GM18517 (cell line): ENCODE data around the gene POMC.
"Not testable (repeated sequence)": the region's sequence is repeated elsewhere in the genome, so short reads cannot be mapped to it uniquely, and the experiment has no call there.

ENCODE experiments used
- ATAC-seq: cut with Tn5 transposase; IDR thresholded peaks from one replicate; pipeline ENCODE4 v1.9.1; 2021; ENCODE audit warnings: mild to moderate bottlenecking, moderate library complexity; ENCODE audit not compliant: unreplicated experiment

POMC gene

GRCh38 chr2:25168256-25169072 lies at the start of gene POMC:
TSS of gene POMC (minus strand) at chr2:25168580. CDS start at chr2:25164772, 3,808 bp downstream.
- ATAC-seq, result no peak

- no peak for ATAC-seq
Observed at GRCh38 chr2:25218100-25218499, 49.7 kb upstream of the POMC start.

GRCh38 chr2:25215948-25216679 lies 47.7 kb upstream of the POMC start:
- peak; percentile 54 for ATAC-seq

DNA sequence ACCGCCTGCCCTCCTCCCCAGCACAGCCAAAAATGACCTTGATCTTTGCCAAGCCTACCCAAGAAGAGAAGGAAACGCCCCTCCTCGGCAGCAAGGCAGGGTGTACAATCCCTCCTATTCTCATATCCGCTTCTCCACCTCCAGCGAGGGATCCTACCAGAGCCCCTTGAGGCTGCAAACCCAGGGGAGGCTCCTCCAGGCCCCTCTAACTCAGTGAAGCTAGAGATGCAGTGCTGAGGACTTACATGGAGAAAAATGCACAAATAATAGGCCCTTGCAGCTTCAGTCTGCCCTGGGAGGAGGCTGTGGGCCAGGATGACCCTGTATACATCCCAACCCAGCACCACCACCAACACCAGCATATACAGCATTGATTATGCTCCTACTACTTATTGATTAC lies 46.9 kb upstream of the POMC start:
- no peak for ATAC-seq

DNA sequence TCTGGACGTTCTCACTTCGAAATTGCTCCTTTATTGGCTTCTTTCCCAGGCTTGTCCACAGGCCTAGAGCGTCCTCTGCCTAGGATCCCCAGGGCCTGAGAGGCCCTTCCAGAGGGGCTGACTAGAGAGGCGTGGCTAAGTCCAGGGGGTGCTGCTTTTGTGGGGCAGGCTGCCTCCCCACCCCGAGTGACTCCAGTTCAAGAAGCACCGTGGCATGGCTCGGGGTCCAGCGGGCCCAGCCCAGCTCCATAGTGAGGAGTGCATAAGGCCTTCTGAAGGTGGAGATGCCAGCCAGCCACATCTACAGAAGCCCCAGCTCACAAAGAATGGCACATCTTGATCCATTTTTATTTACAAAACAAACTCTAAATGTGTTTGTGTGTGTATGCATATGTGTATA lies 44.8 kb upstream of the POMC start:
- ATAC-seq, result no peak

- ATAC-seq, result not testable (repeated sequence)
Observed at GRCh38 chr2:25210923-25211322, 42.5 kb upstream of the POMC start.

GRCh38 chr2:25207078-25207545 lies 38.7 kb upstream of the POMC start:
- no peak for ATAC-seq

- ATAC-seq, result no peak
Observed at GRCh38 chr2:25204190-25204838, 35.9 kb upstream of the POMC start.

DNA sequence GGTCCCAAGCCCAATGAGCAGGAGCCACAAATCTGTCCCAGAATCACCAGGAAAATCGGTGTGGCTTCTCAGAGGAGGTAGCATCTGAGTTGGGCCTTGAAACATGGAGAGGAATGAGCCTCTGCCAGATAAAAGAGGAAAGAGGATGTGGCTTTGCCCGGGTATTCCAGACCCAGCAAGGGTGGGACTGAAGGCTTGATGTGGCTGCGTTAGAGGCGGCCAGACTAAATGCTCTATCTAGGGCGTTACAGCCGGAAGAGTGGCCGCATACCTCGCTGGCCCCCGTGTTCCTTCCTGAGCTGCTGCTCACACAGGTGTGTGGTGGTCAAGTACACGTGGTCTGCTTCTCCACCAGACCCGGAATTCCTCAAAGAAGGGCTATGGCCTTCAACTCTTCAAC lies 33.9 kb upstream of the POMC start:
- ATAC-seq, result no peak

DNA sequence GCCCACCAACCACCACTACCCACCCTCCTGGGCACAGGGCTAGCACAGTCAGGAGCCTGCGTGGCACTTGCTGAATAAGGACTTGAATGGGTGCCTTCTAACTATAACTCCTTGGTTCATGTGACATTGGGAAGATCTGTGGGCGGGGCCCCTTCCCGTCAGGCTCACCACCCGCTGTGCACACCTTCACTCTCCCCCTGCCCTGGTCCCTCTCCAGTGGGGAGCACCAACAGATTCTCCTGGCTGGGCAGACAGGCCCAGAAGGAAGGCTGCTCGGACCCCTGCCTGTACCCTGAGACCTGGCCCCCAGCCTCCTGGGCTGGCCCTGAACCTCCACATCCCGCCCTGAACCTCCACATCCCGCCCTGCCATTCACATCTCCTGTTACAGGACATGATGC lies 33.4 kb upstream of the POMC start:
- ATAC-seq, result no peak

DNA sequence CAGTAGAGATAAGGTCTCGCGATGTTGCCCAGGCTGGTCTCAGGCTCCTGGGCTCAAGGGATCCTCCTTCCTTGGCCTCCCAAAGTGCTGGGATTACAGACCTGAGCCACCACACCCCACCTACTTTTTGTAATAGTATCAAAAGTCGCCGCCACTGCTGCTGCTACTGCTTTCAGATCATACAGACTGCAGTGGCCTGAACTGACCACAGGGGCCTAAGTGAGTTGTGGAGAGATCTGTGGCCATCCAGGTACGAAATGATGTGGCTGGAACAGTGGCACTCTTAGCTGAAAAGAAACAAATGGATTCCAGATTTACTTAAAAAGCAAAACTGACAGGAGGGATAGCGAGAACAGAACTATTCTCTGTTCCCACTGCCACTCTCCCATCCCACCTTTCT lies 32.9 kb upstream of the POMC start:
- ATAC-seq, result no peak

- ATAC-seq, result no peak
Observed at GRCh38 chr2:25198576-25198975, 30.2 kb upstream of the POMC start.

GRCh38 chr2:25198209-25198525 lies 29.8 kb upstream of the POMC start:
- no peak for ATAC-seq

- ATAC-seq, result no peak
Observed at GRCh38 chr2:25197336-25198208, 29.2 kb upstream of the POMC start.

- ATAC-seq, result no peak
Observed at GRCh38 chr2:25194576-25195122, 26.3 kb upstream of the POMC start.

DNA sequence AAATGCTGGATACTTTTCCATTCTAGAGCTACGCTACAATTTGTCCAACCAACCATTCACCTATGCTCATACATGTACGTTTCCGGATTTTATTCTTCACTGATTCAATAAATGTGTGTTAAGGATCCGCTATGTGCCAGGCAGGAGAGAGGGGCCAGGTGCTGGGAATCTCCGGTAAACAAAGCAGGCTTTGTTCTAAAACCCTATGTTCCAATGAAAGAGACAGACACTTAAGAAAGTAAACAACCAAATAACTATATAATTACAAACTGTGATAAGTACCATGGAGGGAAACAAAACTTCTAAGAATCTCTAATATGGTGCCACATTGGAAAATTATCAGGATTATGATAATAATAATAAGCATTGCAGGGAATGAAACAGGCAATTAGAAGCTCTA lies 22.2 kb upstream of the POMC start:
- no peak for ATAC-seq

- no peak for ATAC-seq
Observed at GRCh38 chr2:25188405-25188804, 20.0 kb upstream of the POMC start.

DNA sequence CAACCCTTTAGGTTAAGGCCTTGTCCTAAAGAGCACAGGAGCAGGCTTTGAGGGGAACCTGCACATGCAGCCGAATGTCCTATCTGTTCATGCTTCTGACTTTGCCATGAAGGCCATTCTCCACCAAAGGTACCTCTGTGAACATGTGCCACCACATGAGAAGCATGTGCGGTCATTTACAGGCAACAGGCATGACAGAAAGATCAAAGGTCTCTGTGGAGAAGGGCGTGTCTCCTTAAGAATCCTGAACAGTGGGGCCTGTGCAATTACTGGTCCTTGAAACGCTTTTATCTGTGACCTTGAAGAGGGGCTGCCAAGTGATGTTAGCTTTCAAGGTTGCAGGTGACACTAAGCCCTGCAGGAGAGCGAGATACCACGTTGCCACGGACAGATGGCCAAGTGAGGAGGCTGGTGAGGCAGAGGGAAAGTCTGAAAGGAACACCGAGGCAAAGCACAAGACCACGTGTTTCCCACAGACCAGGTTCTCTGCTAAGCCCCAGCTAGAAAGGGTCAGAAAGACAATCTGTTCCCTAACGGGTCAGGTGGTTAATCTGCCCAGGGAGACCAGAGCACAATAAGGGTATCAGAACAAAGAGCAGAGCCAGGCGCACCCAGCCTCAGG lies 19.5 kb upstream of the POMC start:
- no peak for ATAC-seq

DNA sequence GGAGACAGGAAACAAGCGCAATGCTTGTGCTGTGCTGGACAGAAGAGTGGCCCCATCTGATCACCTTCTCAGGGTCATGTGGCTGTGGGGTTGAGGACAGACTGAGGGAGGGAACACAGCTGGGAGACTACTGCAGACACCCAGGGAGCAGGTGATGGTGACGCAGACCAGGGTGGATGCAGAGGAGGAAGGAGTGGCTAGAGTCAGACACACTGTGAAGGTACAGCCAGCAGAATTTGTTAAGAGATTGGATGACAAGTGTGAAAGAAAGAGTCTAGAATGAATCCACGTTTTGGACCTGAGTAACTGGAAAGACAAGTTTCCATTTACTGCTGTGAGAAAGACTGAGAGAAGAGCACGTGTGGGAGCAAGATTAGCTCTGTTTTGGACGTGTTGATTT lies 15.9 kb upstream of the POMC start:
- no peak for ATAC-seq

DNA sequence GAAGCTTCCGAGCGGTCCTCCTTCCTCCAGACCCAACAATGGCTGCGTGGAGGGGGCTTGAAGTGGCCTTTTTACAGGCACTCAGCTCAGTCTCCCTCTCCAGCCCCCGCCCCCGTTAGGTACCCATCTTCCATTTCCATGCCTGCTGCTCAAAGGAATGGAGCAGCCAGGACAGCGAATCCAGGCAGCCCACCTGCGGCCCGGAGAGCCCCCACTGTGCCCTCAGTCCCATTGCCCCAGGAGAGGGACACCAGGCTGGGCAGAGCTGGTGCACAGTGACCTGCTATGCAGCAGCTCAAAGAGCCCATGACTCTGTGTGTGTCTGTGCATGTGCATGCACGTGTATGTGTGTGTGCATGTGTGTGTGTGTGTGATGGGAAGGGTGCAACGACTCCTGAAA lies 10.6 kb upstream of the POMC start:
- ATAC-seq, result no peak
